IMR-90 (cell line): ENCODE measurements around the gene SDK1.

ENCODE experiments used
- BHLHE40 ChIP-seq: fragments of 150-350 bp; IDR thresholded peaks from 2 replicates; pipeline ENCODE4 v1.6.1; 2016; ENCODE audit warnings: mild to moderate bottlenecking, low read depth, low read length
- MAFK ChIP-seq: IDR thresholded peaks from 2 replicates; pipeline ENCODE4 v1.6.1; 2012; ENCODE audit warnings: low read depth, low read length, improper control_type of control experiment
- MAZ ChIP-seq: IDR thresholded peaks from 2 replicates; pipeline ENCODE4 v1.6.1; 2012; ENCODE audit warnings: low read depth, mild to moderate bottlenecking, low read length, improper control_type of control experiment, moderate library complexity, borderline replicate concordance
- MXI1 ChIP-seq: IDR thresholded peaks from 2 replicates; pipeline ENCODE4 v1.6.1; 2012; ENCODE audit warnings: low read depth, mild to moderate bottlenecking, low read length, moderate library complexity, borderline replicate concordance
- NFE2L2 ChIP-seq: fragments of 150-350 bp; IDR thresholded peaks from 2 replicates; pipeline ENCODE4 v1.6.1; 2016; ENCODE audit warnings: low read depth, mild to moderate bottlenecking, low read length
- POLR2A ChIP-seq: IDR thresholded peaks from 2 replicates; pipeline ENCODE4 v1.6.1; 2012; ENCODE audit warnings: mild to moderate bottlenecking, low read depth, low read length
- RAD21 ChIP-seq: IDR thresholded peaks from 2 replicates; pipeline ENCODE4 v1.6.1; 2012; ENCODE audit warnings: low read length, improper control_type of control experiment
- RCOR1 ChIP-seq: IDR thresholded peaks from 2 replicates; pipeline ENCODE4 v1.6.1; 2012; ENCODE audit warnings: mild to moderate bottlenecking, low read length, improper control_type of control experiment; ENCODE audit not compliant: insufficient replicate concordance
- RFX5 ChIP-seq: IDR thresholded peaks from 2 replicates; pipeline ENCODE4 v1.8.0; 2012; ENCODE audit warnings: low read depth, mild to moderate bottlenecking, low read length, moderate library complexity
- SMC3 ChIP-seq: fragments of 150-350 bp; IDR thresholded peaks from 2 replicates; pipeline ENCODE4 v1.6.1; 2016; ENCODE audit warnings: low read depth, mild to moderate bottlenecking, antibody characterized with exemption, low read length, moderate library complexity
- TF ChIP-seq, protein P1 (sequence below): conservative IDR thresholded peaks from 2 replicates; pipeline ENCODE4 v1.5.1; 2012; ENCODE audit warnings: mild to moderate bottlenecking, low read depth, low read length, improper control_type of control experiment
- TF ChIP-seq, protein P2 (sequence below): fragments of 150-350 bp; IDR thresholded peaks from 2 replicates; pipeline ENCODE4 v1.6.1; 2017; ENCODE audit warnings: mild to moderate bottlenecking, antibody characterized with exemption, low read length, low read depth

DNA sequence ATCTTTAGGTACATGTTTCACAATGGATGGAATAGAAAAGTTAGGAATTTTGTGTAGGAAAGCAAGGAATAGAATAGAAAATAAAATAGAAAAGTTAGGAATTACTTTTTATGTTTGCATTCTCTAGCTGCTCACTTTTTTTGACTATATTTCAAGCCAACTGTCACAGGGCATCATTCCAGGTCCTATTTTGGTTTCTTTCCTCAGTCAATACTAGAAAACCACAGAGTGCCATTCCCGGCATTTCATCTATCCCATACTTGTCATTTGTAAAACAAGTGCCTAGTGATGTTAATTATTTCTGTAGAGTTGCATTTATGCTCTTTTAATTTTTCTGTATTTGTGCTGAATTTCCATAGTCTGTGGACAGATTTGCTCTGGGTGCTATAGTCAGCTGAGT lies 66.2 kb downstream of the SDK1 start:
- TF ChIP-seq, protein P1, sequence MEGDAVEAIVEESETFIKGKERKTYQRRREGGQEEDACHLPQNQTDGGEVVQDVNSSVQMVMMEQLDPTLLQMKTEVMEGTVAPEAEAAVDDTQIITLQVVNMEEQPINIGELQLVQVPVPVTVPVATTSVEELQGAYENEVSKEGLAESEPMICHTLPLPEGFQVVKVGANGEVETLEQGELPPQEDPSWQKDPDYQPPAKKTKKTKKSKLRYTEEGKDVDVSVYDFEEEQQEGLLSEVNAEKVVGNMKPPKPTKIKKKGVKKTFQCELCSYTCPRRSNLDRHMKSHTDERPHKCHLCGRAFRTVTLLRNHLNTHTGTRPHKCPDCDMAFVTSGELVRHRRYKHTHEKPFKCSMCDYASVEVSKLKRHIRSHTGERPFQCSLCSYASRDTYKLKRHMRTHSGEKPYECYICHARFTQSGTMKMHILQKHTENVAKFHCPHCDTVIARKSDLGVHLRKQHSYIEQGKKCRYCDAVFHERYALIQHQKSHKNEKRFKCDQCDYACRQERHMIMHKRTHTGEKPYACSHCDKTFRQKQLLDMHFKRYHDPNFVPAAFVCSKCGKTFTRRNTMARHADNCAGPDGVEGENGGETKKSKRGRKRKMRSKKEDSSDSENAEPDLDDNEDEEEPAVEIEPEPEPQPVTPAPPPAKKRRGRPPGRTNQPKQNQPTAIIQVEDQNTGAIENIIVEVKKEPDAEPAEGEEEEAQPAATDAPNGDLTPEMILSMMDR = no peak
- TF ChIP-seq SMC3 = no peak
- no peak for TF ChIP-seq MAFK
- TF ChIP-seq MAZ = no peak
- no peak for TF ChIP-seq POLR2A
- TF ChIP-seq, protein P2, sequence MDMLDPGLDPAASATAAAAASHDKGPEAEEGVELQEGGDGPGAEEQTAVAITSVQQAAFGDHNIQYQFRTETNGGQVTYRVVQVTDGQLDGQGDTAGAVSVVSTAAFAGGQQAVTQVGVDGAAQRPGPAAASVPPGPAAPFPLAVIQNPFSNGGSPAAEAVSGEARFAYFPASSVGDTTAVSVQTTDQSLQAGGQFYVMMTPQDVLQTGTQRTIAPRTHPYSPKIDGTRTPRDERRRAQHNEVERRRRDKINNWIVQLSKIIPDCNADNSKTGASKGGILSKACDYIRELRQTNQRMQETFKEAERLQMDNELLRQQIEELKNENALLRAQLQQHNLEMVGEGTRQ = no peak
- TF ChIP-seq RAD21 = no peak
- TF ChIP-seq MXI1 = no peak
- no peak for TF ChIP-seq BHLHE40
- no peak for TF ChIP-seq RCOR1
- TF ChIP-seq NFE2L2 = no peak
- TF ChIP-seq RFX5 = no peak
